ENCODE measurements around the gene ADAMTSL2. TPM values are rescaled to one million over a fixed set of nuclear protein-coding genes. Genes with fewer than 3 reads are reported as not detected.
A peak's percentile ranks its signal among the peaks of the same experiment; 100 is the strongest.

The ADAMTSL2 gene
- total RNA-seq, 2 donors from 2014 or later, result 0.18 to 0.93 TPM

GRCh38 chr9:133499892-133500270, 34.6 kb upstream of the ADAMTSL2 start:
- H3K27ac Mint-ChIP-seq, result no peak overlapping the region
- H3K4me3 Mint-ChIP-seq, result no peak overlapping the region
- TF ChIP-seq CTCF (conservative IDR thresholded peaks at IDR 0.05), result no peak
- no peak overlapping the region for H3K27ac ChIP-seq (ENCODE audit: low read depth, low read length)
- peaks cover 15% of the 10 kb centered on the region for H3K9me3 ChIP-seq (ENCODE audit: control insufficient read depth, low read length)
- no peaks in the 10 kb centered on the region for H3K27me3 Mint-ChIP-seq (ENCODE audit: insufficient read depth)
- WGBS, 2 experiments (ENCODE audit: insufficient coverage in 1 of 2, insufficient read length in 1 of 2), result 92 to 96% methylated on average over 6 to 12 of the region's 12 CpGs
- H3K9ac ChIP-seq (ENCODE audit: extremely low read depth, low read length, poor library complexity, severe bottlenecking), result no peak overlapping the region
- no peaks in the 10 kb centered on the region for H3K4me1 Mint-ChIP-seq
- H3K36me3 Mint-ChIP-seq (ENCODE audit: low read depth), result no peaks in the 10 kb centered on the region
- no peaks in the 10 kb centered on the region for H3K27me3 ChIP-seq (ENCODE audit: control insufficient read depth, insufficient read depth, low read length, poor library complexity, severe bottlenecking)
- H3K4me3 ChIP-seq (ENCODE audit: low read length), result no peak overlapping the region
- no peak for DNase-seq
- no peaks in the 10 kb centered on the region for H3K36me3 ChIP-seq (ENCODE audit: control insufficient read depth, insufficient read depth, low read length)
- peaks cover 31% of the 10 kb centered on the region for H3K9me3 Mint-ChIP-seq
- no peaks in the 10 kb centered on the region for H3K4me1 ChIP-seq (ENCODE audit: control insufficient read depth, insufficient read depth, low read length)

GRCh38 chr9:133502112-133502511, 32.4 kb upstream of the ADAMTSL2 start:
- WGBS, 2 experiments (ENCODE audit: insufficient coverage in 1 of 2, insufficient read length in 1 of 2), result 98 to 100% methylated on average over 1 of the region's 1 CpG
- H3K9ac ChIP-seq (ENCODE audit: extremely low read depth, low read length, poor library complexity, severe bottlenecking), result no peak overlapping the region
- Mint-ChIP-seq H3K4me3 (no peak overlapping the region), H3K27ac (no peak overlapping the region), H3K4me1 (no peaks in the 10 kb centered on the region), H3K27me3 (ENCODE audit: insufficient read depth) (no peaks in the 10 kb centered on the region), H3K36me3 (ENCODE audit: low read depth) (no peaks in the 10 kb centered on the region), H3K9me3 (peaks cover 31% of the 10 kb centered on the region)
- no peak overlapping the region for H3K4me3 ChIP-seq (ENCODE audit: low read length)
- no peaks in the 10 kb centered on the region for H3K27me3 ChIP-seq (ENCODE audit: control insufficient read depth, insufficient read depth, low read length, poor library complexity, severe bottlenecking)
- H3K4me1 ChIP-seq (ENCODE audit: control insufficient read depth, insufficient read depth, low read length), result no peaks in the 10 kb centered on the region
- no peak for DNase-seq
- H3K9me3 ChIP-seq (ENCODE audit: control insufficient read depth, low read length), result peaks cover 15% of the 10 kb centered on the region
- H3K27ac ChIP-seq (ENCODE audit: low read depth, low read length), result no peak overlapping the region
- H3K36me3 ChIP-seq (ENCODE audit: control insufficient read depth, insufficient read depth, low read length), result no peaks in the 10 kb centered on the region
- TF ChIP-seq CTCF (conservative IDR thresholded peaks at IDR 0.05), result no peak

- no peak overlapping the region for H3K27ac Mint-ChIP-seq
- H3K9me3 Mint-ChIP-seq, result peaks cover 31% of the 10 kb centered on the region
- Histone ChIP-seq H3K36me3 (ENCODE audit: control insufficient read depth, insufficient read depth, low read length) (no peaks in the 10 kb centered on the region), H3K27ac (ENCODE audit: low read depth, low read length) (no peak overlapping the region), H3K4me3 (ENCODE audit: low read length) (no peak overlapping the region), H3K27me3 (ENCODE audit: control insufficient read depth, insufficient read depth, low read length, poor library complexity, severe bottlenecking) (no peaks in the 10 kb centered on the region), H3K9me3 (ENCODE audit: control insufficient read depth, low read length) (peaks cover 15% of the 10 kb centered on the region), H3K9ac (ENCODE audit: extremely low read depth, low read length, poor library complexity, severe bottlenecking) (no peak overlapping the region), H3K4me1 (ENCODE audit: control insufficient read depth, insufficient read depth, low read length) (peaks cover 5% of the 10 kb centered on the region)
- peaks cover 8% of the 10 kb centered on the region for H3K4me1 Mint-ChIP-seq
- peak; percentile 28 for TF ChIP-seq CTCF (conservative IDR thresholded peaks at IDR 0.05)
- no peaks in the 10 kb centered on the region for H3K36me3 Mint-ChIP-seq (ENCODE audit: low read depth)
- no peaks in the 10 kb centered on the region for H3K27me3 Mint-ChIP-seq (ENCODE audit: insufficient read depth)
- no peak for DNase-seq
- H3K4me3 Mint-ChIP-seq, result no peak overlapping the region
- 94 to 95% methylated on average over 12 to 13 of the region's 13 CpGs for WGBS, 2 experiments (ENCODE audit: insufficient coverage in 1 of 2, insufficient read length in 1 of 2)
Observed at GRCh38 chr9:133505186-133505830, 29.2 kb upstream of the ADAMTSL2 start.

All from endodermal cell (in vitro differentiated cells).